Measurements from ENCODE around the gene KAZALD1. TPM values are rescaled to one million over a fixed set of nuclear protein-coding genes. Genes with fewer than 3 reads are reported as not detected.
A peak's percentile ranks its signal among the peaks of the same experiment; 100 is the strongest.

Gene KAZALD1
- total RNA-seq, 1 experiment from 2014 or later: 24.9 TPM

- peaks cover 32% of the 10 kb centered on the region for H3K4me1 ChIP-seq (ENCODE audit: insufficient read depth, low read length)
- H3F3A ChIP-seq (ENCODE audit: low read length, unreplicated experiment): peaks cover 6% of the 10 kb centered on the region
- no peak overlapping the region for H2AFZ ChIP-seq (ENCODE audit: low read length)
- POLR2A ChIA-PET (ENCODE audit: unreplicated experiment): no interaction called here
- H3K27me3 ChIP-seq (ENCODE audit: low read length): no peaks in the 10 kb centered on the region
- no peaks in the 10 kb centered on the region for H3K9me2 ChIP-seq (replicated peaks; ENCODE audit: low read length)
- no peak overlapping the region for H3K27ac ChIP-seq (ENCODE audit: low read length)
- intact Hi-C loops (cut with micrococcal nuclease): no loop called here
- no peaks in the 10 kb centered on the region for H3K36me3 ChIP-seq (ENCODE audit: low read depth, low read length)
- ATAC-seq (peak; percentile 61), DNase-seq (peak; percentile 85)
- H3K4me2 ChIP-seq (ENCODE audit: low read length): no peak overlapping the region
- no peak overlapping the region for H3K4me3 ChIP-seq (ENCODE audit: low read length)
- no TSS peak for BruUV-seq (replicated peaks)
- CTCF ChIA-PET: interaction anchor here (0.5 to 2.8 kb wide), 7 partner anchors 11 to 373 kb away, joined by 3 to 48 read pairs (median 4); no protein-coding TSS in a partner anchor
- no peaks in the 10 kb centered on the region for H3K79me2 ChIP-seq (ENCODE audit: low read length)
- no peak overlapping the region for H3K9ac ChIP-seq (ENCODE audit: low read length)
- TF ChIP-seq EZH2phosphoT487 (IDR thresholded peaks at IDR 0.05; ENCODE audit: borderline replicate concordance, low read length) (no peak), CTCF (conservative IDR thresholded peaks at IDR 0.05; ENCODE audit: low read depth, low read length) (peak; percentile 77), EZH2 (IDR thresholded peaks at IDR 0.05; ENCODE audit: low read length, unreplicated experiment) (no peak)
- no peaks in the 10 kb centered on the region for H4K20me1 ChIP-seq (ENCODE audit: low read length)
- no peaks in the 10 kb centered on the region for H3K9me3 ChIP-seq (ENCODE audit: low read length)
Measured at GRCh38 chr10:101095550-101096213, 33.9 kb downstream of the KAZALD1 start.

- TF ChIP-seq CTCF (conservative IDR thresholded peaks at IDR 0.05; ENCODE audit: low read depth, low read length) (no peak), EZH2phosphoT487 (IDR thresholded peaks at IDR 0.05; ENCODE audit: borderline replicate concordance, low read length) (no peak), EZH2 (IDR thresholded peaks at IDR 0.05; ENCODE audit: low read length, unreplicated experiment) (no peak)
- Histone ChIP-seq H3K4me1 (ENCODE audit: insufficient read depth, low read length) (peaks cover 25% of the 10 kb centered on the region), H3K79me2 (ENCODE audit: low read length) (no peaks in the 10 kb centered on the region), H3F3A (ENCODE audit: low read length, unreplicated experiment) (peaks cover 6% of the 10 kb centered on the region), H3K9me3 (ENCODE audit: low read length) (no peaks in the 10 kb centered on the region), H2AFZ (ENCODE audit: low read length) (no peak overlapping the region), H3K9me2 (replicated peaks; ENCODE audit: low read length) (no peaks in the 10 kb centered on the region), H3K9ac (ENCODE audit: low read length) (no peak overlapping the region), H3K4me2 (ENCODE audit: low read length) (no peak overlapping the region), H3K27me3 (ENCODE audit: low read length) (no peaks in the 10 kb centered on the region), H3K36me3 (ENCODE audit: low read depth, low read length) (no peaks in the 10 kb centered on the region), H3K4me3 (ENCODE audit: low read length) (no peak overlapping the region), H3K27ac (ENCODE audit: low read length) (no peak overlapping the region), H4K20me1 (ENCODE audit: low read length) (no peaks in the 10 kb centered on the region)
- ChIA-PET CTCF (interaction anchor here (1.6 to 2.8 kb wide), 2 partner anchors 38 to 46 kb away, joined by 4 to 48 read pairs; no protein-coding TSS in a partner anchor), POLR2A (ENCODE audit: unreplicated experiment) (no interaction called here)
- ATAC-seq (no peak), DNase-seq (no peak)
- intact Hi-C loops (cut with micrococcal nuclease): no loop called here
- BruUV-seq (replicated peaks): no TSS peak
Measured at GRCh38 chr10:101096378-101096777, 34.6 kb downstream of the KAZALD1 start.

- DNase-seq (no peak), ATAC-seq (no peak)
- H3K27ac ChIP-seq (ENCODE audit: low read length): no peak overlapping the region
- CTCF ChIA-PET: interaction anchor here (0.6 kb wide), 1 partner anchor 66 kb away, joined by 9 read pairs; no protein-coding TSS in a partner anchor
- H3K27me3 ChIP-seq (ENCODE audit: low read length): no peaks in the 10 kb centered on the region
- no peaks in the 10 kb centered on the region for H3K9me3 ChIP-seq (ENCODE audit: low read length)
- POLR2A ChIA-PET (ENCODE audit: unreplicated experiment): interaction anchor here (0.5 kb wide), 1 partner anchor 562 kb away, joined by 5 read pairs; the partner anchor contains the start of gene HIF1AN
- intact Hi-C loops (cut with micrococcal nuclease): no loop called here
- H4K20me1 ChIP-seq (ENCODE audit: low read length): no peaks in the 10 kb centered on the region
- H3K9ac ChIP-seq (ENCODE audit: low read length): no peak overlapping the region
- H2AFZ ChIP-seq (ENCODE audit: low read length): no peak overlapping the region
- H3K4me3 ChIP-seq (ENCODE audit: low read length): no peak overlapping the region
- no peaks in the 10 kb centered on the region for H3F3A ChIP-seq (ENCODE audit: low read length, unreplicated experiment)
- H3K4me2 ChIP-seq (ENCODE audit: low read length): no peak overlapping the region
- TF ChIP-seq CTCF (conservative IDR thresholded peaks at IDR 0.05; ENCODE audit: low read depth, low read length) (no peak), EZH2 (IDR thresholded peaks at IDR 0.05; ENCODE audit: low read length, unreplicated experiment) (no peak), EZH2phosphoT487 (IDR thresholded peaks at IDR 0.05; ENCODE audit: borderline replicate concordance, low read length) (no peak)
- H3K9me2 ChIP-seq (replicated peaks; ENCODE audit: low read length): no peaks in the 10 kb centered on the region
- H3K36me3 ChIP-seq (ENCODE audit: low read depth, low read length): no peaks in the 10 kb centered on the region
- H3K4me1 ChIP-seq (ENCODE audit: insufficient read depth, low read length): peaks cover 10% of the 10 kb centered on the region
- H3K79me2 ChIP-seq (ENCODE audit: low read length): no peaks in the 10 kb centered on the region
- BruUV-seq (replicated peaks): no TSS peak
Measured at GRCh38 chr10:101097881-101098280, 36.1 kb downstream of the KAZALD1 start.
